H9 (cell line): ENCODE results near the gene GRHL3. TPM values are rescaled to one million over a fixed set of nuclear protein-coding genes. Genes with fewer than 3 reads are reported as not detected.

Experiments
- DNase-seq: peaks from one replicate; pipeline ENCODE4 v3.0.0-alpha.2; 2017
- H2AFZ ChIP-seq: one replicate; pipeline ENCODE4 v1.6.1; 2013; ENCODE audit warnings: mild to moderate bottlenecking, low read length, control low read depth, moderate library complexity
- H2AK5ac ChIP-seq: 2 replicates; pipeline ENCODE4 v1.6.1; 2013; ENCODE audit warnings: low read length, control low read depth, mixed read lengths; ENCODE audit not compliant: insufficient read length
- H2BK120ac ChIP-seq: one replicate; pipeline ENCODE4 v1.6.1; 2013; ENCODE audit warnings: low read depth, mild to moderate bottlenecking, low read length, control low read depth, inconsistent platforms; ENCODE audit not compliant: poor library complexity, severe bottlenecking
- H2BK12ac ChIP-seq: 2 replicates; pipeline ENCODE4 v1.6.1; 2013; ENCODE audit warnings: low read length, control low read depth, mixed read lengths, low read depth; ENCODE audit not compliant: insufficient read length
- H2BK15ac ChIP-seq: 2 replicates; pipeline ENCODE4 v1.6.1; 2013; ENCODE audit warnings: low read depth, low read length, control low read depth
- H2BK20ac ChIP-seq: one replicate; pipeline ENCODE4 v1.6.1; 2013; ENCODE audit warnings: low read depth, mild to moderate bottlenecking, low read length, control low read depth, inconsistent platforms; ENCODE audit not compliant: poor library complexity, severe bottlenecking
- H2BK5ac ChIP-seq: 2 replicates; pipeline ENCODE4 v1.6.1; 2013; ENCODE audit warnings: low read length, control low read depth, mixed read lengths; ENCODE audit not compliant: insufficient read length
- H3K14ac ChIP-seq: 2 replicates; pipeline ENCODE4 v1.6.1; 2013; ENCODE audit warnings: low read length, control low read depth; ENCODE audit not compliant: insufficient read depth
- H3K18ac ChIP-seq: 2 replicates; pipeline ENCODE4 v1.6.1; 2013; ENCODE audit warnings: low read depth, mild to moderate bottlenecking, mixed read lengths, low read length, control low read depth; ENCODE audit not compliant: insufficient read length
- H3K23ac ChIP-seq: 2 replicates; pipeline ENCODE4 v1.6.1; 2013; ENCODE audit warnings: low read length, control low read depth, mixed read lengths, low read depth; ENCODE audit not compliant: insufficient read length
- H3K23me2 ChIP-seq: 2 replicates; pipeline ENCODE4 v1.6.1; 2013; ENCODE audit warnings: low read depth, mild to moderate bottlenecking, mixed read lengths, low read length, control low read depth; ENCODE audit not compliant: insufficient read length, poor library complexity, severe bottlenecking
- H3K27ac ChIP-seq: 2 replicates; pipeline ENCODE4 v1.5.1; 2013; ENCODE audit warnings: low read length, control low read depth, mixed read lengths, low read depth; ENCODE audit not compliant: insufficient read length
- H3K27me3 ChIP-seq: 2 replicates; pipeline ENCODE4 v1.6.1; 2013; ENCODE audit warnings: low read length, control low read depth, inconsistent platforms; ENCODE audit not compliant: insufficient read depth
- H3K4ac ChIP-seq: 2 replicates; pipeline ENCODE4 v1.6.1; 2013; ENCODE audit warnings: low read depth, mild to moderate bottlenecking, control low read depth, inconsistent platforms, low read length, moderate library complexity
- H3K4me1 ChIP-seq: 2 replicates; pipeline ENCODE4 v1.6.1; 2013; ENCODE audit warnings: low read length, control low read depth, inconsistent platforms; ENCODE audit not compliant: insufficient read depth
- H3K4me2 ChIP-seq: 2 replicates; pipeline ENCODE4 v1.6.1; 2013; ENCODE audit warnings: low read length, control low read depth, mixed read lengths; ENCODE audit not compliant: insufficient read length, insufficient read depth
- H3K56ac ChIP-seq: 2 replicates; pipeline ENCODE4 v1.6.1; 2013; ENCODE audit warnings: low read depth, mild to moderate bottlenecking, mixed read lengths, low read length, control low read depth; ENCODE audit not compliant: insufficient read length
- H3K79me1 ChIP-seq: 2 replicates; pipeline ENCODE4 v1.6.1; 2013; ENCODE audit warnings: low read depth, mild to moderate bottlenecking, moderate library complexity, low read length, control low read depth, inconsistent platforms; ENCODE audit not compliant: insufficient read depth, poor library complexity, severe bottlenecking
- H3K79me2 ChIP-seq: 2 replicates; pipeline ENCODE4 v1.6.1; 2013; ENCODE audit warnings: low read length, control low read depth, inconsistent platforms; ENCODE audit not compliant: insufficient read depth
- H3K9ac ChIP-seq: 2 replicates; pipeline ENCODE4 v1.6.1; 2013; ENCODE audit warnings: low read length, control low read depth, mixed read lengths; ENCODE audit not compliant: insufficient read length; ENCODE audit errors: extremely low read depth
- H3K9me3 ChIP-seq: one replicate; pipeline ENCODE4 v1.6.1; 2013; ENCODE audit warnings: low read depth, low read length, inconsistent platforms; ENCODE audit not compliant: control insufficient read depth
- H3T11ph ChIP-seq: one replicate; pipeline ENCODE4 v1.6.1; 2013; ENCODE audit warnings: mild to moderate bottlenecking, low read length, control low read depth, inconsistent platforms
- H4K20me1 ChIP-seq: one replicate; pipeline ENCODE4 v1.6.1; 2013; ENCODE audit not compliant: control insufficient read depth, insufficient read length, insufficient read depth
- H4K5ac ChIP-seq: 2 replicates; pipeline ENCODE4 v1.6.1; 2013; ENCODE audit warnings: low read depth, mild to moderate bottlenecking, mixed read lengths, low read length, control low read depth; ENCODE audit not compliant: insufficient read length
- H4K8ac ChIP-seq: replicated peaks from 2 replicates; pipeline ENCODE4 v1.6.1; 2013; ENCODE audit warnings: low read length, control low read depth, mixed read lengths, low read depth; ENCODE audit not compliant: insufficient read length
- H4K91ac ChIP-seq: 2 replicates; pipeline ENCODE4 v1.6.1; 2013; ENCODE audit warnings: low read depth, mild to moderate bottlenecking, moderate library complexity, mixed read lengths, low read length, control low read depth; ENCODE audit not compliant: insufficient read length
- H3K27ac Mint-ChIP-seq, 3 experiments: 2 replicates in 2 of 3; 3 replicates in 1 of 3; pipeline ENCODE4 v1.8.0; 2020 to 2021; ENCODE audit warnings: mixed read lengths in 3 of 3, mild to moderate bottlenecking in 1 of 3, moderate library complexity in 1 of 3
- H3K27me3 Mint-ChIP-seq: 2 replicates; pipeline ENCODE4 v1.8.0; 2021; ENCODE audit warnings: low read depth, mild to moderate bottlenecking, moderate library complexity, mixed read lengths
- H3K36me3 Mint-ChIP-seq, 3 experiments: 2 replicates in 2 of 3; 3 replicates in 1 of 3; pipeline ENCODE4 v1.8.0; 2020 to 2021; ENCODE audit warnings: low read depth in 3 of 3, mixed read lengths in 3 of 3; ENCODE audit not compliant: insufficient read depth in 1 of 3
- H3K4me1 Mint-ChIP-seq, 2 experiments: 2 replicates each; pipeline ENCODE4 v1.8.0; 2020; ENCODE audit warnings: mixed read lengths in 2 of 2
- H3K4me3 Mint-ChIP-seq, 2 experiments: 2 replicates in 1 of 2; 3 replicates in 1 of 2; pipeline ENCODE4 v1.8.0; 2020 to 2021; ENCODE audit warnings: mild to moderate bottlenecking in 2 of 2, mixed read lengths in 2 of 2, moderate library complexity in 1 of 2
- H3K9me3 Mint-ChIP-seq, 2 experiments: 2 replicates in 1 of 2; 3 replicates in 1 of 2; pipeline ENCODE4 v1.8.0; 2020; ENCODE audit warnings: mild to moderate bottlenecking in 2 of 2, mixed read lengths in 2 of 2, moderate library complexity in 1 of 2
- CTCF ChIP-seq: fragments of 200-600 bp; sonication (generic); conservative IDR thresholded peaks from 3 replicates; pipeline ENCODE4 v1.8.0; 2021; ENCODE audit warnings: antibody characterized with exemption, mild to moderate bottlenecking
- WGBS: extraction: QIAGEN DNeasy Blood & Tissue Kit; methylation state at CpG from one replicate; pipeline ENCODE4 v1.1.7; 2013; ENCODE audit warnings: missing lambda C conversion rate, low lambda C conversion rate, mixed read lengths; ENCODE audit not compliant: insufficient read length; ENCODE audit errors: extremely low coverage; 5-methylcytosine and 5-hydroxymethylcytosine counted together
- total RNA-seq: library from RNA; stranded (reverse); gene quantifications from 2 replicates; pipeline ENCODE4 v1.2.1, GENCODE V29; 2021

Gene GRHL3
- total RNA-seq, 1 experiment from 2014 or later = 3.5 TPM

GRCh38 chr1:24285231-24285630, 33.9 kb upstream of the GRHL3 start:
- Histone ChIP-seq H2BK20ac (no peak overlapping the region), H3K9me3 (no peaks in the 10 kb centered on the region), H3K79me2 (no peaks in the 10 kb centered on the region), H4K8ac (no peak overlapping the region), H3K79me1 (no peaks in the 10 kb centered on the region), H3T11ph (no peak overlapping the region), H3K18ac (no peak overlapping the region), H4K91ac (no peak overlapping the region), H3K9ac (no peak overlapping the region), H2BK12ac (no peak overlapping the region), H4K5ac (no peak overlapping the region), H3K4me2 (no peak overlapping the region), H3K27me3 (no peaks in the 10 kb centered on the region), H3K23me2 (no peaks in the 10 kb centered on the region), H2AK5ac (no peak overlapping the region), H2BK5ac (no peak overlapping the region), H4K20me1 (no peaks in the 10 kb centered on the region), H2AFZ (no peak overlapping the region), H3K4me1 (0 out of 2 replicates have a peak, but pooled peaks cover 2% of the 10 kb centered on the region), H2BK15ac (no peak overlapping the region), H3K23ac (no peak overlapping the region), H3K14ac (no peak overlapping the region; the same call in 1 of the 2 replicates), H3K4ac (no peak overlapping the region), H2BK120ac (no peak overlapping the region), H3K56ac (no peak overlapping the region), H3K27ac (no peak overlapping the region)
- Mint-ChIP-seq H3K27me3 (peaks cover 7% of the 10 kb centered on the region), H3K4me3 (no peak overlapping the region), H3K36me3 (no peaks in the 10 kb centered on the region; a peak in 1 of 7 replicates), H3K9me3 (no peaks in the 10 kb centered on the region; a peak in 1 of 5 replicates), H3K27ac (no peak overlapping the region), H3K4me1 (peaks cover 21 to 22% of the 10 kb centered on the region in 2 experiments)
- no CpG with 5 or more reads among the region's 13 CpGs for WGBS
- no peak for DNase-seq
- TF ChIP-seq CTCF = no peak
